GM10266 (cell line): ENCODE measurements around the gene CUL5.

Source experiments
- DNase-seq: peaks from one replicate; pipeline ENCODE4 v3.0.0; 2012; ENCODE audit errors: extremely low spot score
- TF ChIP-seq, protein P1 (sequence below): IDR thresholded peaks from 2 replicates; pipeline ENCODE4 v1.5.1; 2012; ENCODE audit warnings: mild to moderate bottlenecking, low read depth; ENCODE audit not compliant: control insufficient read depth, insufficient read depth; ENCODE audit errors: missing control alignments

CUL5 gene

GRCh38 chr11:108008656-108009496 lies at the start of gene CUL5:
Gene CUL5 (plus strand): TSS chr11:108008898. CDS start chr11:108009349, 451 bp downstream.
- DNase-seq, result peak; percentile 87

GRCh38 chr11:107961480-107961879 lies 47.2 kb upstream of the CUL5 start:
- TF ChIP-seq, protein P1, sequence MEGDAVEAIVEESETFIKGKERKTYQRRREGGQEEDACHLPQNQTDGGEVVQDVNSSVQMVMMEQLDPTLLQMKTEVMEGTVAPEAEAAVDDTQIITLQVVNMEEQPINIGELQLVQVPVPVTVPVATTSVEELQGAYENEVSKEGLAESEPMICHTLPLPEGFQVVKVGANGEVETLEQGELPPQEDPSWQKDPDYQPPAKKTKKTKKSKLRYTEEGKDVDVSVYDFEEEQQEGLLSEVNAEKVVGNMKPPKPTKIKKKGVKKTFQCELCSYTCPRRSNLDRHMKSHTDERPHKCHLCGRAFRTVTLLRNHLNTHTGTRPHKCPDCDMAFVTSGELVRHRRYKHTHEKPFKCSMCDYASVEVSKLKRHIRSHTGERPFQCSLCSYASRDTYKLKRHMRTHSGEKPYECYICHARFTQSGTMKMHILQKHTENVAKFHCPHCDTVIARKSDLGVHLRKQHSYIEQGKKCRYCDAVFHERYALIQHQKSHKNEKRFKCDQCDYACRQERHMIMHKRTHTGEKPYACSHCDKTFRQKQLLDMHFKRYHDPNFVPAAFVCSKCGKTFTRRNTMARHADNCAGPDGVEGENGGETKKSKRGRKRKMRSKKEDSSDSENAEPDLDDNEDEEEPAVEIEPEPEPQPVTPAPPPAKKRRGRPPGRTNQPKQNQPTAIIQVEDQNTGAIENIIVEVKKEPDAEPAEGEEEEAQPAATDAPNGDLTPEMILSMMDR, result no peak
- DNase-seq, result peak; percentile 33

More at GRCh38 chr11:108008656-108009496, at the start of gene CUL5:
- TF ChIP-seq, protein P1, result peak; percentile 85

DNA sequence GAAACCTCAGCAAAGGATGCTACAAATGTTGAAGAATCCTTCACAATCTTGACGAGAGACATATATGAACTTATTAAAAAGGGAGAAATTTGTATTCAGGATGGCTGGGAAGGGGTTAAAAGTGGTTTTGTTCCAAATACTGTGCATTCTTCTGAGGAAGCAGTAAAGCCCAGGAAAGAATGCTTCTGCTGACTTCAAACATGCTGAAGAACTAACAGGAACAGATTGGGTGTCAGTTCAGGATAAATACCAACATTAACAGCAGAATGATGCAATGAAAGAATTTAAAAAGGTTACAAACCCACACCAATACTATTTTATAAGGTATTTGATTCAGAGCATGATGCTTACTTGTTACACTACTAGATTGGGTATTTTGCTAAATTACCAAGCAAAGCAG lies 46.5 kb upstream of the CUL5 start:
- TF ChIP-seq, protein P1, result no peak
- no peak for DNase-seq

GRCh38 chr11:107963091-107963490 lies 45.6 kb upstream of the CUL5 start:
- no peak for DNase-seq
- TF ChIP-seq, protein P1, result no peak

GRCh38 chr11:107969219-107969618 lies 39.5 kb upstream of the CUL5 start:
- TF ChIP-seq, protein P1, result no peak
- DNase-seq, result no peak

- no peak for DNase-seq
- TF ChIP-seq, protein P1, result no peak
Observed at GRCh38 chr11:107970049-107970448, 38.6 kb upstream of the CUL5 start.

GRCh38 chr11:107973641-107974040 lies 35.1 kb upstream of the CUL5 start:
- TF ChIP-seq, protein P1, result no peak
- DNase-seq, result no peak
